ENCODE results near the gene CLDND2. TPM values are rescaled to one million over a fixed set of nuclear protein-coding genes. Genes with fewer than 3 reads are reported as not detected.

CLDND2 gene
- total RNA-seq, 4 donors from 2014 or later, result not detected

DNA sequence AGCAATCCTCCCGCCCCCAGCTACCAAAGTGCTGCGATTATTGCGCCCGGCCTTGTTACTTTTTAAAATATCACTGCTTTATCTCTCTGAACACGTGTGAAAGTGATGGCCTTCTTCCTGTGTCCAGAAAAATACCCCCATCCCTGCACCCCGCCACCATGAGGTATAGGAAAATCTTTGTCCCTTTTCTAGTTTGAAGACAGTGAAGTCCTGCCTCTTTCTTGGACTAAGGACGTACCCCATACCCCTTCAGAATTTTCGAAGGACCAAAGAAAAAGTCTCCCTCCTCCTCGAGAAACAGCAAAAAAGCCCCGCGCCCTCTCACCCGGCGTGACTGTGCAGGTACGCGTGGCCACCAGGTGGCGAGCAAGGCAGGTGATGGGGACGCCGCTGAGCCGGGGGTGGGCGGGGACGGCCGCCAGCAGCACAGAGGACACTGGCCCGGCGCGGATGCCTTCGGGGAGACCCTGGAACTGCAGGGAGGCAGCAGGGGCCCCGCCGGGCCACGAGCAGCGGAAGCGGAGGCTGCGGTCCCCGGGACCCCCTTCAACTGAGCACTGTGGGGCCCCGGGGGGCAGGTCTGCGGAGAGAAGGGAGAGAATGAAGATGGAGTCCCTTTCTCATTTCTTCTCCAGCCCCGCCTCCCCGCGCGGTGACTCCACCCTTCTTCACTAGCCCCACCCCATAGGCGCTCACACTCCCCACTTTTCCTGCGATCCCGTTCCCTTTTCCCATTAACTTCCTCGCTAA lies 30.1 kb downstream of the CLDND2 start:
- 4 to 5% methylated on average over 7 to 21 of the region's 43 CpGs for WGBS, 2 donors (ENCODE audit: low coverage in 1 of 2)
- H3K27me3 ChIP-seq, result no peaks in the 10 kb centered on the region
- peak; percentile 75 for ATAC-seq
- TF ChIP-seq, protein P1, sequence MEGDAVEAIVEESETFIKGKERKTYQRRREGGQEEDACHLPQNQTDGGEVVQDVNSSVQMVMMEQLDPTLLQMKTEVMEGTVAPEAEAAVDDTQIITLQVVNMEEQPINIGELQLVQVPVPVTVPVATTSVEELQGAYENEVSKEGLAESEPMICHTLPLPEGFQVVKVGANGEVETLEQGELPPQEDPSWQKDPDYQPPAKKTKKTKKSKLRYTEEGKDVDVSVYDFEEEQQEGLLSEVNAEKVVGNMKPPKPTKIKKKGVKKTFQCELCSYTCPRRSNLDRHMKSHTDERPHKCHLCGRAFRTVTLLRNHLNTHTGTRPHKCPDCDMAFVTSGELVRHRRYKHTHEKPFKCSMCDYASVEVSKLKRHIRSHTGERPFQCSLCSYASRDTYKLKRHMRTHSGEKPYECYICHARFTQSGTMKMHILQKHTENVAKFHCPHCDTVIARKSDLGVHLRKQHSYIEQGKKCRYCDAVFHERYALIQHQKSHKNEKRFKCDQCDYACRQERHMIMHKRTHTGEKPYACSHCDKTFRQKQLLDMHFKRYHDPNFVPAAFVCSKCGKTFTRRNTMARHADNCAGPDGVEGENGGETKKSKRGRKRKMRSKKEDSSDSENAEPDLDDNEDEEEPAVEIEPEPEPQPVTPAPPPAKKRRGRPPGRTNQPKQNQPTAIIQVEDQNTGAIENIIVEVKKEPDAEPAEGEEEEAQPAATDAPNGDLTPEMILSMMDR (IDR thresholded peaks at IDR 0.05), result peak in 3 of 4 experiments; percentile 77 to 98 (median 84)
- no peak for TF ChIP-seq POLR2A (IDR thresholded peaks at IDR 0.05)
- H3K36me3 ChIP-seq, result peaks cover 0 to 5% of the 10 kb centered on the region in 2 donors
- H3K27ac ChIP-seq, result peak overlapping the region; percentile 60 to 95 (median 87)
- H3K4me3 ChIP-seq, result peak overlapping the region; percentile 52 to 72
- no peaks in the 10 kb centered on the region for H3K9me3 ChIP-seq
- H3K4me1 ChIP-seq, result peaks cover 0 to 35% (median 7%) of the 10 kb centered on the region in 3 donors

DNA sequence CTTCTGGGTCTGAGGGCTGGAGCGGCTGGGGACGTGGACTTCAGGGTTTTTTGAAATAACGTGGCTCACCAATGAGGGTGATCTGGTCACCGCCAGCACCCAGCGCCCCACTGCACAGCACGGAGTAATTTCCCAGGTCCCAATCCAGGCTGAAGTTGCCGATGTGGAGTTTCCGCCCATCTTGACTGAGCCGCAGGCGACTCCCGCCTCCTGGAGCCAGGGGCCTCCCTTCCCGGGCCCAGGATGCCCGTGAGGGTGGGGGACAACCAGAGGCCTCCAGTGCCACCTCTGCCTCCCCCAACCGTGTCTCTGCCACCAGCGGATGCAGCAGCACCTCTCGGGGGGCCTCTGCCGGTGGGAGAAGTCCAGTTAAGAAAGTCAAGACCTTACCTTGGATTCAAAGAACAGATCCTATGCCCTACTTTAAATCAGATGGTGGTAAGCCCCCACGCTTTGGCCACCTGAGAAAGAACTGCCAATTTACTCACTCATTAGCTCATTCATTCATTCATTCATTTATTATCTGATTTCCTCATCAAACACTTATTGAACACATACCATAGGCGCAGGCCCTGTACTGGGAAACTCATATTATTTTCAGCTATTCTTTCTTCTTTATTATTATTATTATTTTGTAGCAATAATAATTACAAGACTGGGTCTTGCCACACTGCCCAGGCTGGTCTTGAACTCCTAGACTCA lies 30.8 kb downstream of the CLDND2 start:
- Histone ChIP-seq H3K36me3 (peaks cover 0 to 11% of the 10 kb centered on the region in 2 donors), H3K27me3 (no peaks in the 10 kb centered on the region), H3K9me3 (no peaks in the 10 kb centered on the region), H3K4me3 (no peak overlapping the region), H3K4me1 (peaks cover 0 to 35% (median 7%) of the 10 kb centered on the region in 3 donors), H3K27ac (peak overlapping the region in 2 of 4 donors; percentile 86 to 88)
- 88 to 90% methylated on average over 1 to 4 of the region's 19 CpGs for WGBS, 2 donors (ENCODE audit: low coverage in 1 of 2)
- no peak for ATAC-seq
- TF ChIP-seq EP300 (IDR thresholded peaks at IDR 0.05), result no peak
- TF ChIP-seq POLR2A (IDR thresholded peaks at IDR 0.05), result no peak
- no peak for TF ChIP-seq POLR2AphosphoS5 (IDR thresholded peaks at IDR 0.05)
- TF ChIP-seq, protein P1 (IDR thresholded peaks at IDR 0.05), result no peak

DNA sequence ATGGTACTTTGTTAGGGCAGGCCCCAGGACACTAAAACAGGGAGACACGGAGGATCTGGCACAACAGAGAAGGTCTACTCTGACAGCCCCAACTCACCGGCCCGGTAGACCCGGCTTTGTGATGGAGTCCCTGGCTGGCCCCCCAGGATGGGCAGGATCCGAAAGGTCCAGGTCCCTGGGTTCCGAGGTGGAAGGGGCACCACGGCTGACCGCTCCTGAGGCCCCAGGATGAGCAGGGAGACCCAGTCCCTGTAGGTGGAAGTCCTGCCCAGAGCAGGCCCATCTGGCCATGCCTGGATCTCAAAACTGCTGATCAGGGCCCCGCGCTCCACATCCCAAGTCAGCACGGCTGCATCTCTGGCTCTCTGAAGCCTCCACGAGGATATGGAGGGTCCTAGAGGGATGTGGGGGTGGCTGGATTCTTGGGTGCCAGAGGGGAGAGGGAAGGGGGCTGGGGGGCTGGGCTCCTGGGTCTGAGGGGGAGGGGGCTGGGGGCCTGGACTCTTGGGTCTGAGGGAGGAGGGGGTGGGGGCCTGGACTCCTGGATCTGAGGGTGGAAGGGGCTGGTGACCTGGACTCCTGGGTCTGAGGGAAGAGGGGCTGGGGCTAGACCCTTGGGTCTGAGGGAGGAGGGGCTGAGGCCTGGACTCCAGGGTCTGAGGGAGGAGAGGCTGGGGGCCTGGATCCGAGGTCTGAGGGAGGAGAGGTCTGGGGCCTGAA lies 31.5 kb downstream of the CLDND2 start:
- Histone ChIP-seq H3K4me3 (no peak overlapping the region), H3K9me3 (no peaks in the 10 kb centered on the region), H3K27ac (no peak overlapping the region), H3K4me1 (peaks cover 0 to 35% (median 7%) of the 10 kb centered on the region in 3 donors), H3K36me3 (peaks cover 0 to 18% of the 10 kb centered on the region in 2 donors), H3K27me3 (peaks cover 1% of the 10 kb centered on the region)
- no peak for ATAC-seq
- WGBS, 2 donors (ENCODE audit: low coverage in 1 of 2), result no CpG with 5 or more reads among the region's 13 CpGs
- TF ChIP-seq EP300 (IDR thresholded peaks at IDR 0.05) (no peak), POLR2AphosphoS5 (IDR thresholded peaks at IDR 0.05) (no peak), POLR2A (IDR thresholded peaks at IDR 0.05) (no peak)
- TF ChIP-seq, protein P1 (IDR thresholded peaks at IDR 0.05), result no peak

DNA sequence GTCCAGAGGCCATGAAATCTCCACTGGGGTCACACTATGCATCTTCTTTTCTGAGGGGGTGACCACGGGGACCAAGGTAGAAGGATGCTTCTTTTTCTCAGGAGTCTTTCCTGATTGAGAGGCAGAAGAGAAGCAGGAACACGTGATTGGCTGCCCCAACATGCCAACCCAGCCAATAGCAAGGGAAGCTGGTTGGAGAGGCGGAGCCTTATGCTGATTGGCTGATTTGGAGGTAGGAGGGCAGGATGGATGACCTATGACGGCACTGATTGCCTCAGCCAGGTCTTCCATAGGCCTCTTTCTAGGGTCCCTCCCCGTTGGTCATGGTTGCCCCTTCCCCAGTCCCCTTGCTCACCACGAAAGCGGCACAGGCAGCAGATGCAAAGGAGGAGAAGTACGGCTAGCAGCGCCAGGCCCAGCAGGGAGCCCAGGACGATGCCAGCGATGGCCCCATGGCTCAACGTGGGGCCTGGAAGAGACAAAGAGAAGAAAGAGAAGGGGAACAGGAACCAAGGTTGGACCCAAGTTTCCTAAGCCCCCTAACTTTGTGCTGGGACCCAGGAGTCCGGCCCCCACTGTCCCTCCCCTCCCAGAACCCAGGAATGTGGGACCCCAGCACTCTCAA lies 34.9 kb downstream of the CLDND2 start:
- Histone ChIP-seq H3K27ac (no peak overlapping the region), H3K9me3 (peaks cover 0 to 7% (median 0%) of the 10 kb centered on the region in 3 donors), H3K4me1 (peaks cover 0 to 10% (median 0%) of the 10 kb centered on the region in 3 donors), H3K4me3 (no peak overlapping the region), H3K27me3 (peaks cover 33% of the 10 kb centered on the region), H3K36me3 (peaks cover 0 to 43% of the 10 kb centered on the region in 2 donors)
- 84% methylated on average over 5 to 8 of the region's 13 CpGs for WGBS, 2 donors (ENCODE audit: low coverage in 1 of 2)
- TF ChIP-seq POLR2A (IDR thresholded peaks at IDR 0.05) (no peak), EP300 (IDR thresholded peaks at IDR 0.05) (no peak), POLR2AphosphoS5 (IDR thresholded peaks at IDR 0.05) (no peak)
- TF ChIP-seq, protein P1 (IDR thresholded peaks at IDR 0.05), result no peak
- ATAC-seq, result no peak
